ENCODE data around the gene CYFIP2. TPM values are rescaled to one million over a fixed set of nuclear protein-coding genes. Genes with fewer than 3 reads are reported as not detected.

CYFIP2 gene
- total RNA-seq, 1 experiment from 2014 or later = 74.7 TPM

- no peak overlapping the region for H3K9ac ChIP-seq (ENCODE audit: extremely low read depth, insufficient read length, low read length)
- no peak for TF ChIP-seq CTCF (conservative IDR thresholded peaks at IDR 0.05)
Measured at GRCh38 chr5:157359356-157360055, 93.6 kb downstream of the CYFIP2 start.

More at GRCh38 chr5:157359356-157360055, 93.6 kb downstream of the CYFIP2 start:
- Histone ChIP-seq H3K56ac (ENCODE audit: insufficient read length, low read depth, low read length) (no peak overlapping the region), H3T11ph (ENCODE audit: low read length) (no peak overlapping the region), H3K27me3 (ENCODE audit: insufficient read depth, low read length) (no peaks in the 10 kb centered on the region), H2AFZ (ENCODE audit: low read length) (no peak overlapping the region), H2BK12ac (ENCODE audit: insufficient read length, low read depth, low read length) (no peak overlapping the region), H3K23me2 (ENCODE audit: insufficient read length, low read depth, low read length, poor library complexity, severe bottlenecking) (no peaks in the 10 kb centered on the region), H3K4me2 (ENCODE audit: insufficient read depth, insufficient read length, low read length) (no peak overlapping the region), H4K5ac (ENCODE audit: insufficient read length, low read depth, low read length) (no peak overlapping the region), H2BK5ac (ENCODE audit: insufficient read length, low read length) (no peak overlapping the region), H3K79me1 (ENCODE audit: insufficient read depth, low read depth, low read length, poor library complexity, severe bottlenecking) (no peaks in the 10 kb centered on the region), H2BK15ac (ENCODE audit: low read depth, low read length) (no peak overlapping the region), H4K91ac (ENCODE audit: insufficient read length, low read depth, low read length) (no peak overlapping the region), H3K4me1 (ENCODE audit: insufficient read depth, low read length) (no peaks in the 10 kb centered on the region), H2BK120ac (ENCODE audit: low read depth, low read length, poor library complexity, severe bottlenecking) (no peak overlapping the region), H4K20me1 (ENCODE audit: control insufficient read depth, insufficient read depth, insufficient read length) (no peaks in the 10 kb centered on the region), H2BK20ac (ENCODE audit: low read depth, low read length, poor library complexity, severe bottlenecking) (no peak overlapping the region), H3K27ac (ENCODE audit: insufficient read length, low read depth, low read length) (no peak overlapping the region), H3K18ac (ENCODE audit: insufficient read length, low read depth, low read length) (no peak overlapping the region), H3K4ac (ENCODE audit: low read depth, low read length) (no peak overlapping the region), H2AK5ac (ENCODE audit: insufficient read length, low read length) (no peak overlapping the region), H3K14ac (ENCODE audit: insufficient read depth, low read length) (no peak overlapping the region), H3K79me2 (ENCODE audit: insufficient read depth, low read length) (no peaks in the 10 kb centered on the region), H3K23ac (ENCODE audit: insufficient read length, low read depth, low read length) (no peak overlapping the region), H4K8ac (replicated peaks; ENCODE audit: insufficient read length, low read depth, low read length) (no peak overlapping the region), H3K9me3 (ENCODE audit: control insufficient read depth, low read depth, low read length) (no peaks in the 10 kb centered on the region)
- H3K4me1 Mint-ChIP-seq = peaks cover 0 to 2% of the 10 kb centered on the region in 2 experiments; a peak in 1 of 4 replicates
- H3K27ac Mint-ChIP-seq = no peak overlapping the region; a peak in 1 of 7 replicates
- no peak for DNase-seq
- no peak overlapping the region for H3K4me3 Mint-ChIP-seq
- WGBS (ENCODE audit: extremely low coverage, insufficient read length, low lambda C conversion rate) = no CpG with 5 or more reads among the region's 2 CpGs
- peaks cover 4 to 44% (median 27%) of the 10 kb centered on the region in 3 experiments; a peak in 5 of 7 replicates for H3K36me3 Mint-ChIP-seq (ENCODE audit: insufficient read depth in 1 of 3, low read depth in 3 of 3)
- H3K27me3 Mint-ChIP-seq (ENCODE audit: low read depth) = no peaks in the 10 kb centered on the region
- no peaks in the 10 kb centered on the region for H3K9me3 Mint-ChIP-seq
